GM19023 (cell line): ENCODE measurements around the gene TBC1D22A.
"Not testable (repeated sequence)": the region's sequence is repeated elsewhere in the genome, so short reads cannot be mapped to it uniquely, and the experiment has no call there.

ENCODE experiments used
- ATAC-seq: cut with Tn5 transposase; IDR thresholded peaks from one replicate; pipeline ENCODE4 v1.9.1; 2021; ENCODE audit warnings: mild to moderate bottlenecking, moderate library complexity; ENCODE audit not compliant: unreplicated experiment

The TBC1D22A gene

DNA sequence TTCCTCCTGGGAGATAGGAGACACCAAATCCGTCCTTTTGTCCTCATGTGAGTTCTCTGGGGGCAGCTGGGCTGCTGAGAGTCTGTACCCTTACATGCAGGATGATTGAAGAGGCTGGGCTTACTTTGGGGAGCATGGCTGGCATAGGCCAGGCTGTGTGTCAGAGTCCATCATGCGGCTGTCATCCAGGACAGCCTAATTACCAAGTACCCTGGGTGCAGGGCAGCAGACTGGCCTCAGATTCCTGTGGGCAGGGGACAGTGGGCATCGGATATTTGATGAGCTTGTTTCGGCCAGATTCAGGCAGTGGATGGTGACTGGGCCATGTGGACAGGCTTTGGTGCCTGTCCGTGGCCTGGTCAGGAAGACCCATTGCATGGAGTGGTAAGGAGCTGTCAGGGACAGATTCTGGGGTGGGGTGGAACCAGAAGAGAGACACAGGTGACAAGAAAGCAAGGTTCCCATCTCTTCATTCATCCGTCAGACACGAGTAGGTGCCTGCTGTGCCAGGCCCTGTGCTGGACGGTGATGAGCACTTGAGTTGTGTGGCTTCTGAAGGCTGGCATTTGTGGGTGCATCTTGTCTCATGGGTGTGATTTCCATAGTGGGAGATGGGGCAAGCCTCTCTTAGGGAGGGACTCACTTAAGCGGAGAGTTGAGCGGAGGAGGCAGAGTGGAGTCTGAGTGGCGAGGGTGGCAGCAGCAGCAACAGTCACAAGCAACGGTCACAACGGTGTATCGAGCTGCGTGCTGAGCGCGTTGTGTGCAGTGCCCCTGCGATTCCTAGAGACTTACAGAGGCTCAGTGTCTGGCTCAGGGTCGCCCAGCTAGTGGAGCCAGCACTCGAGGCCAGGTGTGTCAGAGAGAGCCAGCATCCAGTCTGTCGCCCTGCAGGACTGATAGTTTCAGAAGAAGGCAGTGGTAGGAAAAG is 48.7 kb downstream of the TBC1D22A start:
- ATAC-seq: no peak

DNA sequence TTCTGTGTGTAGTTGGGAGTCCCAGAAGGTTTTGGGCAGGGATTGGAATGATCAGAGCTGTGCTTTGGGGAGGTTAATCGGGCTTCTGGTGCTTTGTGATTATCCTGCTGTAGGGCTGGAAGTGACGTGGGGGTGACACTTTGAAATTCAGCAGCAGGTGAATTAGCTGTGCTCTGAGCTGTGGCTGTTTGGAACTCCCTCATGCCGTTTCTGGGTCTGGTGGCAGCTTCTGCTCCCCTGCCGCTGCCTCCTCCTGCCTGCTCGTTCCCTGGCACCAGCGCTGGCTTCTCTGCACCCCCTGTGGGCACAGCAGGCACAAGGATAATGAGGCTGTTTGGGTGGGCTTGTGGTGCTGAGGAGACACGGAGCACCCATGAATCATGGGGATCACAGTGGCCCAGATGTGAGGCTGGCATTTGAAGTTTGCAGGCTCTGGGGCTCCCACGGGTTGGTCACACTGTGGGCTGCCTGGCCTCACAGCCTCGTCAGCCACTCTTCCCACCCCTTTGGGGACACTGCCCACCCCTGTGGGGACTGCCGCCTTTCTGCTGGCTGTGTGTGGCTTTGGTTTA is 49.7 kb downstream of the TBC1D22A start:
- no peak for ATAC-seq

DNA sequence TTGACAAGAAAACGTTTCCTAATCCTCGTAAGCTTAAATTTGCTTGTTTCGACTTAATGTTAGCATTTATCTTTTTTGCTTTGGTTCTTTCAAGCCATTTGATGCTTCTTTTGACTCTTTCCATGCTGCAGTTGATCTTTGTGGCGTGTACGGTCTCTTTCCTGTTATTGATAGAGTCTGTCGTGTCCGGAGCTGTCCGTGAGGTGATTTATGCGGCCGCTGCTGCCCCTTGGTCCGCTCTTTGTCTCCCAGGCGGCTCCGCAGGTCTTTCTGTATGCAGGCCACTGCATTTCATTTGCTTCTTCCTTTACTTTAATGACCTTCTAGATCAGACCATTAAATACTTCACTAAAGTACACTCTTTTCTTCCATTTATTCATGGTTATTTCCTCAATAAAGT is 50.3 kb downstream of the TBC1D22A start:
- ATAC-seq: no peak

DNA sequence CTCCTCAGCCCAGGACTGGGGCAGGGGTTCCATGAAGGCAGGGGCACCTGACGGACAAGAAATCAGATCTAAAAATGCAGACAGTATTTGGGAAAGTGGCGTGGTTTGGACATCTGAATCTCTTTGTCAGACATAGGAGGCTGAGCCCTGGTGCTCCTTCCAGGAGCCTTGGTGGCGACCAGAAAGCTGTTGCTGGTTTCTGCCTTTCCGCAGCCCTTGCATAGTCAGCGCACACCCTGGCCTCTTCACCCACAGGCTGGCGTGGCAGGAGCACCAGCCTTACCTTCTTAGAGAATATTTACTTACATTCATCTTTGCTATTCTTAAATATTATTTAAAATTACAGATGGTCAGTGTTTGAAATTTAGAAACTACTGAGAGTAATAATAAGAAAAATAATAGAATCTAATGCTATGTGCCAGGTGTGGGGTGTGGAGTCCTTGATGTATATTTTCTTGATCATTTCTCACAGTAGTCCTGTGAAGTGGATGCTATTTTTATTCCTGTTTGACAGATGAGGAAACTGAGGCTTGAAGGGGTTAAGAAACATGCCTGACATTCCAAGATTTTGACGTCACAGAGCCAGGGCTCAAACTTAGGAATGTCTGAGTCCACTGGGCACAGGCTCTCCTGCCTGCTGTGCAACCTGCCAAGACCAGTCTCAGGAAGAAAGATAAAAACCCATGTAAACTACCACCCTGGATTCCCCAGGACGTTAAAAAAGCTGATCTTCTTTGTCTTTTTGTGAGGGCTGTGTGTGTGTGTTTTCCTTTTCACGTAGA is 51.6 kb downstream of the TBC1D22A start:
- no peak for ATAC-seq

DNA sequence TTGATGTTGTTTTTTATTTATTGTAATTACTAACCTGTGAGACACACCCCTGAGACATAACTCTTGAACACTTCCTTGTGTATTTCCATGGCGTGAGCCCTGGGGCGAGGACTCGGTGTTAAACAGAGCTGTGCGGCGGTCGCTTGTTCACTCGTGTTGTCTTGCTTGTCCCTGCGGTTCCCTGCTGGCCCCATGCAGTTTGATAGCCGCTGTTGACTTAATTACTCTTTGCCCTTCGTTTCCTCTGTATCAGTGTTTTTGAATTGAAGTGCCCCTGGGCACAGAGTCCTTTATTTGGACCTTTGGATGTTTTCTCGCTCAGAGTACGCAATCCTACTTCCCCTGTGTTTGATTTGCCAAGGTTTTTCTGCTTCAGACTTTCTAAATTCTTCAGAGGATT is 52.7 kb downstream of the TBC1D22A start:
- ATAC-seq: no peak

DNA sequence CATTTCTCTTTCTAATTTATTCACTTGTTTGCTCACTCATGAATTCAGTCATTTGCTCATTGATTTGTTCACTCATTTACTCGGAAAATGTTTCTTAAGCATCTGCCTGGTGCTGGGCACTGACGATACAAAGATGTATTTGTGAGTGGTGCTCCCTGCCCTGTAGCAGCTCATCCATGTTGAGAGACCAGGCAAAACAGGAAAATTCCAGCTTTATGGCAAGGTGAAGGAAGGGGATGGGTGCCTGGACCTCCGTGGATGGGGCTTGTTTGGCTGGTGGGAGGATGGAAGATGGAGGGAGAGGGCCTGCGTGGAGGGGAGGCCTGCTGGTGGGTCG is 53.1 kb downstream of the TBC1D22A start:
- no peak for ATAC-seq

DNA sequence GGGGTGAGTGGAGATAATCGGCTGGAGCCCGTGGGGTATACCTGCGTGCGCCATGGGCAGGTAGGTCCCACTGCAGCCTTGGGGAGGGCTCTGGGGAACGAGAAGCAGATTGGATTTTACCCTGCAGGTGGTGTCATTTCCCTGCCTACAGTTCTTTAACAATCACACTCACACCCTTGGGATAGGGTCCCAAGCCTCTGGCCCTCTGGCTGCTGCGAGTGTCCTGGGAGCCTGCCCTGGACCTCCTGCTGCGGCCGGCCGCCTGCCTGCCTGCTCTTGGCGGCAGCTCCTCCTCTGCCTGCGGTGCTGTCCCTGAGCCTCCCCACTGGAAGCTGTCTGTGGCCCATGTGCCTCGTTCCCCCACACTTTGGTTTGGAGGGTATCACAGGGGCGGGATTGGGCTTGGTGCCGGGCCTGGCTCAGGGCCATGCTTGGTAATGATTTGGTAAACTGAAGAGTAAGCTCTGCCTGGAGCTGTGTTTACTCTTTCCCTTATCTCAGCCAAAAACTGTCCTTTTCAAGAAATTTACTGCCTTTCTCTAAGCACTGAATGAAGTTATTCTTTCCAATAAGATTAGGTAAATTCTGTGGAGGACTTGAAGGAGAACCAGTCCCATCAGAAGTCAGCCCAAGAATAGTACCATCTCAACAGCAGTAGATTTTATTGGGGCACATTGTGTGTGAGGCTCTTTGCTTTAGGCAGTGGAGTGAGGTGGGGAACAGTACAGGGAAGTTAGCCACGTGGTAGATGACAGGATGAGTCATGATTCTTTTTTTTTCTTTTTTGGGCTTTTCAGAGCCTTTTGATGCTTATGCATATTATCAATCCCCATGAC is 53.7 kb downstream of the TBC1D22A start:
- ATAC-seq: no peak

DNA sequence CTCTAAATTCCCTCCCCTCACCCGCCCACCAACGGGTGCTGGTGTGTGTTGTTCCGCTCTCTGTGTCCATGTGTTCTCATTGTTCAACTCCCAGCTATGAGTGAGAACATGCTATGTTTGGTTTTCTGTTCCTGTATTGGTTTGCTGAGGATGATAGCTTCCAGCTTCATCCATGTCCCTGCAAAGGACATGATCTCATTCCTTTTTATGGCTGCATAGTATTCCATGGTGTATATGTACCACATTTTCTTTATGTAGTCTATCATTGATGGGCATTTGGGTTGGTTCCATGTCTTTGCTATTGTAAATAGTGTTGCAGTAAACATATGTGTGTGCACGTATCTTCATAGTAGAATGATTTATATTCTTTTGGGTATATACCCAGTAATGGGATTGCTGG is 54.9 kb downstream of the TBC1D22A start:
- ATAC-seq: not testable (repeated sequence)

DNA sequence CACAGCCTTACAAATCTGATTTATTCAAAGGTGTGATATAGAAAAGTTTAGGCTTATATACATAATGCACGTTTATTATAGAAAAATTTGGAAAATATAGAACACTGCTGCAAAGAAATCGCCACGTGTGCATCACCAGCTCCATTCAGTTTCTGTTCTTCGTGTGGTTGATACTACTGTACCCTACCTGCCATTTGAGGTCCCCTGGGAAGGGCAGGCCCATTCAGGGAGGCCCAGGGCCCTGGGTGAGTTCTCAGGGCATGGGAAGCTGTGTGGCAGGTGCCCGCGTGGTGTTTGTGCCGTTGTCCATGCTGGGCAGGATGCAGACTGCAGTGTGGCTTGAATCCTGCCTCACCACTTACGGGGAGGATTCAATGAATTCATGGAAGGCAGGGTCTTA is 60.8 kb downstream of the TBC1D22A start:
- ATAC-seq: no peak

DNA sequence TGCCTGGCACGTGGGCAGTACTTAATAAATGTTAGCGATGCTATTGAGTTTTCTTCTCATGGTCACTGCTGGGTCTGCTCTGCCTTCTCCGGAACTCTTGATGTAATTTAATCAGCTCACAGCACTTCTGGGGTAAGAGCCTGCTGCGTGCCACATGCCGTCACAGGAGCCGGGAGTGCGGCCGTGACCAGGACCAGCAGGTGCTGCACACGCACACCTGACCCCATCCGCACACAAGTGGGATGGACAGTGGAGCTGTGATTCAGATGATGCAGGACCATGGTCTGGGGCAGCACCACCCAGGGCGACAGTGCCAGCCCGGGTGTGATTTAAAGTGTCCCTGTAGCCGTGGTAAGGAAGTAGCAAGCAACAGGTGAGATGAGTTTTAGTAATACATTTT is 61.2 kb downstream of the TBC1D22A start:
- ATAC-seq: no peak

DNA sequence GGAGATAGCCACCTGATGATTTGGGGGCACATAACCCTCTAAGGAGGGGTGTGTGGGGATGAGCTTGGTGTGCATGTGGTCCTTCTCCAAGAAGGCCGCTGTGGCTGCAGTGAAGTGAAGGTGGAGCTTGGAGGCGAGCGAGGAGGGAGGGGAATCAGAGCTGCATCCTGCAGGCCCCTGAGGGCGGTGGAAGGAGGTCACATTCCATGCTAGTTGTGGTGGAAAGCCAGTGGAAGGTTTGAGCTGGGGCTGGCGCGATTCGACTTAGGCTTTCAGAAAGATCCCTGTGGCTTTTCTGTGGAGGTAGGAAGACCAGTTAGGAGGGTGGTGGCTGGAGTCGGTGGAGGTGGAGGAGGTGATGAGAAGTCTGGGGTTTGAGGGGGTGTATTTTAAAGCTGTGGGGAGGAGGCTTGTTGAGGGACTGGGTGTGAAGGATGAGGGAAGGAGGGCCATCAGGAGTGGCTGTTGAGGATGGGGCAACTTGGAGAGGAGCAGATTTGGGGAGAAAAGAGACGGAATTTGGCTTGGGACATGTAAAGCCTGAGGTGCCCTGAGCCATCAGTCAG is 62.0 kb downstream of the TBC1D22A start:
- no peak for ATAC-seq

DNA sequence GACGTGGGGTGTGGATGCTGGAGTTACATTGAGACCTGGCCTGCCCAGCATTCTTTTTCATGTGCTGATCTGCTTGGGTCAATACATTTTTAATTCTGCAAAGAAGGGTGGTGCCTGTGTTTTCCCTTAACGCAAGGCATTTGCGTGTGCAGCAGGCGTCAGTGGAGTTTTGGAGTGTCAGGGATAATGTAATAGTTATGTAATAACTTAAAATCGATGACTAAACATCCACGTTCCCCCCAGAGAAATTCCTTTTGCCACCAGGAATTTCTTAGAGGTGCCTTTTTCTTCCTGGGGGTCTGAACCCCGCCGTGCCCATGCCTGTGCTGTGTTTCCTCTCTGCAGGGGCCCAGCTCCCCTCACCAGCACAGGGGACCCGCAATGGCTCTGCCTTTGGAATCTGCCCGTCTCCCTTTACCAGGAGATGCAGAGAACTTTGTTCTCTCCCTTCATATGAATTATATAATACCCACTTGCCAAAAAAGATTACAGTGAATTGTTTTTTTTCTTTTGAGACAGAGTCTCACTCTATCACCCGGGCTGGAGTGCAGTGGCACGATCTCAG is 62.6 kb downstream of the TBC1D22A start:
- no peak for ATAC-seq

DNA sequence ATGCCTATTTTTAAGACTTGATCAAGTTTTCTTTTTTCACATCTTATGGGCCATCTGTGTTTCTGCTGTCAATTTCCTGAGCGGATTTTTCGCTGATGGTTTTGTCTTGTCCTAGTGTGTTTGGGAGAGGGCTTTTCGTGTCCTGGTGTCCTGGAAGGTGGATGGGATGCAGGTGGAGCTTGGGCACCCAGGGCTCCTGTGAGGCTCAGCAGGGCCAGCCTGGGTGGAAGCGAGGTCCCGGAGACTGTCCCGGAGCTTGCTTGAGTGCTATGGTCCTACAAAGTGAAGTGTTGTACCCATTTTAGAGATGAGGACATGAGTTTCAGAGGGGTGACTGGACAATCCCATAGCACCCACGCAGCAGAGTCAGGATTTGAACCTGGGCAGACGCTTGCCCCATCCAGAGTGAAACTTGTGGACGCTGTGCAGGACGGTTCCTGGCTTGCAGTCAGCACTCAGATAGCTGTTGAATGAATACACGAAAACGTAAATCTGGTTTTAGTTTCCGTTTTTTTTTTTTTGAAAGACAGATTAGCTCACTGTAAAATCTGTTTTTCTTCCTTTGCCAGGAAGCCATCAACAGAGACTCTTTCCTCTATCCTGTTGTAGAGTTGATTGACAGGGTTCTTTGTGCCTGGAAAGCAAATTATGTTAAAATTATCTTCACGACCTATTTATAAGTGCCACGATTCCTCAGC is 64.1 kb downstream of the TBC1D22A start:
- ATAC-seq: no peak

DNA sequence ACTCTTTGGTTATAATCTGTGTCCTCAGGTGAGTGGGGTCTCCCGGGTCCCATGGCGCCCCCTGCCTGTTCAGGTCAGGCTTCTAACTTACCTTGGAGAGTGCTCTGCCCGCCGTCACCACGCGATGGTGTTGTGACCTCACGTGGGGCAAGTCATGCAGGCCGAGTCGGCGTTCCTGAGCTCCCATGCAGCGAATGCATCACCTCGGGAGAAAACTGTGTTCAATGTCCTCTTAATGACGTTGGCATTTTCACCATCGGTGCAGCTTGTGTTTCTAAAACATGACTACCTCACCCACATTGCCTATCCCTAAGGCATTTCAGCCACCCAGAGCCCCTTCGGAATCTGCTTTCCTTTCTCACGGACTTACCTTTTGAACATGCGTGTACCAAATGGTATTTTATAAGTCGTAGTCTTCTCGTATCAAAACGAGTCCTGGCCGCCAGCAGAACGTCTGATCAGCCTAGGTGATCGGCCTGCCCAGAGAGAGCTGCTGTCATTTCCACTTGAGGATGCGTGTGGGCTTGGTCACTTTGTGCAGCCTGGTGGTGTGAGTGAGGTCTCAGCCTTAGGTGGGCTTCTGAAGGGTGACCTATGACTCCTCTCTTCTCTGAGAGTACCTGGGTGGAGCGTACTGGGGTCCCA is 64.8 kb downstream of the TBC1D22A start:
- no peak for ATAC-seq

DNA sequence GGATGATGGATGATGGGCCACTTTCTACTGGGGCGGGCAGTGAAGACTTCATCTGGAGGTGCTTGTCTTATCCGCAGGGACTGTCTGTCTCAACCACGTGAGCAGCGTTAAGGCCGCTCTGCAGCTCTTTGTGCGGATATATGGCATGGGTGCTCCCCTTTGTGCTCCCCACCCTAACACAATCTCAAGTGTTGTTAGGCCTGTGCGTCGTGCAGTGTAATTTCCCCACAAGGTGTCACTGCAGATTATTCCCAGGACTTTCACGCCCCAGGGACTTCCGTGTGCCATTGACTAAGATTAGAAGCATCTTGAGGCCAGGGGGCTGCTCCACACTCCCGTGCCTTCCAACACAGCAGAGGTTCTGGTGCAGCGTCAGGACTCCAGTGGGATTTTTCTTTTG is 65.3 kb downstream of the TBC1D22A start:
- ATAC-seq: no peak

DNA sequence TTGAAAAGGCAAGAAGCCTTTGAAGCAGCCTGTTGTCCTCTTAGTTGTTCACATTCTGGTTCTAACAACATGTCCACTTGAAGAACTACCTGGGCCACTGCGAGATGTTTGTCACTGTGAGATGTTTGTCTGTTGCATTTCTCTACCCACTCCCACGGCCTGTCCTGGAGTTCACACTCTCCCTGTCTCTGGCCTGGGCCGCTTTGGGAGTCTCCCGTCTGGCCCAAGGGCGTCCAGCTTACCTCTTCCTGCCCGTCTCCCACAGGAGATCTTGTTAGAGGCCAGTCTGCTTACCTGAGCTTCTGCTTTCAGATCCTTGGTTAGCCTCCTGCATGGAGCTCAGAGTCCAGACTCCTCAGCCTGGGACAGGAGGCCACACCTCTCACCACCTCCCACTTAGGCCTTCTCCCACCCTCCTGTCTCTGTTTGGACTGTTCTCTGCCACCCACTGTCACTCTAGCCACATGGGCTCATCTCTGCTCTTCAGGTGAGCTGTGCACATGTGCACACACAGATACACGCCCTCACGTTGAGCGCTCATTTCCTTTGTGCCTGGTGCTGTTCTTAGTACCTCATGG is 66.0 kb downstream of the TBC1D22A start:
- ATAC-seq: no peak

DNA sequence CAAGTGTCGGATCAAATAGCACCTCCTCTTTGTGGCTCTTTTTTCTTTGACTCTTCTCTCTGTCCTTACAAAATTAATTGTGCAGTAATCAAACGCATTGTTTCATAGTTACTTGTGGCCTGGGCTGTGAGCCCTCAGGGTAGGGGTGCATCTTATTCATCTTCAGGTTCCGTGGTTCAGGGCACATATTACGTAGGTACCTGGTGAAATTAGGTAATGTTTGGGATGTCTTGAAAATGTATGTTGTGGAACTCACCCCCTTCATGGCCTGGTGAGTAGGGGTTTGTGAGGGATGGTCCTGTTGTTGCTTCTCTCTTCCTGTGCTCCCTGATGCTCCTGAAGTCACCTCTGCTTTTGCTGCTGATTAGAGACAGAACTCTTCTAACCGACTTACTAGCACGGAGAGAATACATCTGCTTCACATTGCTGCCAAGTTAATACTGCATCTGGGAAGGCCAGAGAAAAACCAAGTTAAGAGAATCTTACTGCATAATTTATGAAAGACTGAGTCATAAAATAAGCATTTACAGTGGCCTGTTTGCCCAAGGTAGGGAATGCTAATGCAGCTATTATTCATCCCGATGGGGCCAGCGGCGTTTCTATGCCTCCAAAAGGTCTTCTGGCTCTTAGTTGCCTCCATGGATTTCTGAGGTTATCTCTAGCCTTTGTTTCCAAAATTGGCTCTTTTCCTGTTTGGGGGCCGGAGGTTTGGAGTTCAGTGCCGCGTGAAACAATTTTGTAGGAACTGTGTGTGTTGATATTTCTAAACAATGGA is 66.9 kb downstream of the TBC1D22A start:
- no peak for ATAC-seq
